ENCODE results near the gene SCT.

- TF ChIP-seq ZFX (IDR thresholded peaks at IDR 0.05) (no peak), CTCF (conservative IDR thresholded peaks at IDR 0.05) (no peak)
Observed at GRCh38 chr11:586376-587316, 40.3 kb downstream of the SCT start.
